SK-N-SH (cell line): ENCODE measurements around the gene ZXDC. TPM values are rescaled to one million over a fixed set of nuclear protein-coding genes. Genes with fewer than 3 reads are reported as not detected.

Experiments
- CTCF ChIA-PET: fragments of 300-600, 350-600 bp; formaldehyde crosslinking; extraction: SDS; loops from one replicate; lab custom pipeline; 2021; lab: Yijun Ruan, JAX
- POLR2A ChIA-PET: fragments of 350-600 bp; sonication (Branson Sonifier 250); formaldehyde crosslinking; extraction: SDS; loops from one replicate; lab custom pipeline; 2020; ENCODE audit warnings: antibody characterized with exemption, inconsistent platforms; lab: Yijun Ruan, JAX
- DNase-seq: peaks from one replicate; pipeline ENCODE4 v3.0.0; 2012
- H2AFZ ChIP-seq: fragments of 200-600 bp; sonication (generic); 2 replicates; pipeline ENCODE4 v1.8.1; 2016; ENCODE audit warnings: antibody characterized with exemption, mild to moderate bottlenecking, low read depth
- H3F3A ChIP-seq: fragments of 200-600 bp; sonication (generic); replicated peaks from 2 replicates; pipeline ENCODE3; 2016; ENCODE audit warnings: antibody characterized with exemption, mild to moderate bottlenecking; ENCODE audit not compliant: insufficient read depth
- H3K27ac ChIP-seq, 2 experiments: fragments of 200-500 bp in 1 of 2; fragments of 200-600 bp in 1 of 2; sonication (Bioruptor generic) in 1 of 2; sonication (generic), shearing (Covaris generic) in 1 of 2; 2 replicates each; pipeline versions ENCODE4 v1.5.1 to v1.6.1; 2014 to 2016; ENCODE audit warnings: low read depth in 2 of 2, inconsistent platforms in 1 of 2, low read length in 1 of 2, mild to moderate bottlenecking in 1 of 2, mixed read lengths in 1 of 2
- H3K27me3 ChIP-seq: fragments of 200-600 bp; sonication (generic), shearing (Covaris generic); 2 replicates; pipeline ENCODE4 v1.6.1; 2016; ENCODE audit warnings: mixed run types; ENCODE audit not compliant: insufficient read depth
- H3K36me3 ChIP-seq, 2 experiments: fragments of 200-500 bp in 1 of 2; fragments of 200-600 bp in 1 of 2; sonication (Bioruptor generic) in 1 of 2; sonication (generic) in 1 of 2; replicated peaks in 1 of 2; 2 replicates each; pipeline versions ENCODE3 to v1.5.1; 2014 to 2016; ENCODE audit warnings: low read length in 1 of 2, mild to moderate bottlenecking in 1 of 2; ENCODE audit not compliant: insufficient read depth in 2 of 2, control insufficient read depth in 1 of 2
- H3K4me1 ChIP-seq, 2 experiments: fragments of 200-500 bp in 1 of 2; fragments of 200-600 bp in 1 of 2; sonication (Bioruptor generic) in 1 of 2; sonication (generic), shearing (Covaris generic) in 1 of 2; 2 replicates each; pipeline versions ENCODE4 v1.5.1 to v1.6.1; 2014 to 2016; ENCODE audit warnings: low read depth in 1 of 2, low read length in 1 of 2, mixed run types in 1 of 2; ENCODE audit not compliant: insufficient read depth in 2 of 2, control insufficient read depth in 1 of 2
- H3K4me2 ChIP-seq: fragments of 200-600 bp; sonication (generic), shearing (Covaris generic); 2 replicates; pipeline ENCODE4 v1.6.1; 2017; ENCODE audit warnings: mixed run types
- H3K4me3 ChIP-seq, 2 experiments: fragments of 200-500 bp in 1 of 2; fragments of 200-600 bp in 1 of 2; sonication (Bioruptor generic) in 1 of 2; sonication (generic), shearing (Covaris generic) in 1 of 2; 2 replicates each; pipeline versions ENCODE4 v1.5.1 to v1.8.1; 2014 to 2016; ENCODE audit warnings: low read depth in 2 of 2, inconsistent platforms in 1 of 2, low read length in 1 of 2, mild to moderate bottlenecking in 1 of 2, mixed read lengths in 1 of 2, moderate library complexity in 1 of 2
- H3K79me2 ChIP-seq: fragments of 200-600 bp; sonication (generic); 2 replicates; pipeline ENCODE4 v1.8.1; 2017; ENCODE audit warnings: mild to moderate bottlenecking; ENCODE audit not compliant: insufficient read depth
- H3K9ac ChIP-seq: fragments of 200-600 bp; sonication (generic); 2 replicates; pipeline ENCODE4 v1.6.1; 2017; ENCODE audit warnings: mixed run types
- H3K9me2 ChIP-seq: fragments of 200-600 bp; sonication (generic); 2 replicates; pipeline ENCODE4 v1.6.1; 2017; ENCODE audit warnings: mixed run types
- H3K9me3 ChIP-seq: fragments of 200-600 bp; sonication (generic); 2 replicates; pipeline ENCODE4 v1.6.1; 2017; ENCODE audit warnings: mixed run types, mild to moderate bottlenecking, moderate library complexity
- H4K20me1 ChIP-seq: fragments of 200-600 bp; sonication (generic); 2 replicates; pipeline ENCODE4 v1.6.1; 2017; ENCODE audit warnings: mild to moderate bottlenecking, mixed run types; ENCODE audit not compliant: insufficient read depth
- FOSL2 ChIP-seq: IDR thresholded peaks from 2 replicates; pipeline ENCODE4 v1.4.0; 2012; ENCODE audit warnings: low read depth, mild to moderate bottlenecking, moderate library complexity, borderline replicate concordance
- FOXJ3 ChIP-seq: sonication (generic); formaldehyde crosslinking; IDR thresholded peaks from 2 replicates; pipeline ENCODE4 v1.5.1; 2020; ENCODE audit warnings: mild to moderate bottlenecking, missing genetic modification reagents
- FOXM1 ChIP-seq: IDR thresholded peaks from 2 replicates; pipeline ENCODE4 v1.4.0; 2012; ENCODE audit warnings: low read depth, mild to moderate bottlenecking
- GATA2 ChIP-seq: sonication (generic); formaldehyde crosslinking; IDR thresholded peaks from 2 replicates; pipeline ENCODE4 v1.5.0; 2020; ENCODE audit warnings: mild to moderate bottlenecking, missing genetic modification reagents
- IRF3 ChIP-seq: fragments of 150-350 bp; IDR thresholded peaks from 2 replicates; pipeline ENCODE4 v1.6.1; 2016; ENCODE audit warnings: mild to moderate bottlenecking, low read depth, low read length
- JUND ChIP-seq: IDR thresholded peaks from 2 replicates; pipeline ENCODE4 v1.4.0; 2012
- MEF2A ChIP-seq: IDR thresholded peaks from 2 replicates; pipeline ENCODE4 v1.4.0; 2012; ENCODE audit warnings: low read depth, borderline replicate concordance
- NRF1 ChIP-seq: IDR thresholded peaks from 2 replicates; pipeline ENCODE4 v1.6.1; 2012; ENCODE audit warnings: low read depth, mild to moderate bottlenecking, low read length
- RCOR1 ChIP-seq: fragments of 150-350 bp; IDR thresholded peaks from 2 replicates; pipeline ENCODE4 v1.6.1; 2017; ENCODE audit warnings: antibody characterized with exemption, low read length
- RFX5 ChIP-seq: IDR thresholded peaks from 2 replicates; pipeline ENCODE4 v1.6.1; 2012; ENCODE audit warnings: mild to moderate bottlenecking, improper control_type of control experiment, low read length
- RXRA ChIP-seq: IDR thresholded peaks from 2 replicates; pipeline ENCODE4 v1.4.0; 2012; ENCODE audit warnings: low read depth, mild to moderate bottlenecking, borderline replicate concordance
- SMC3 ChIP-seq: IDR thresholded peaks from 2 replicates; pipeline ENCODE4 v1.6.1; 2012; ENCODE audit warnings: low read depth, low read length, improper control_type of control experiment
- USF1 ChIP-seq: IDR thresholded peaks from 2 replicates; pipeline ENCODE4 v1.4.0; 2012; ENCODE audit warnings: low read depth, borderline replicate concordance
- YY1 ChIP-seq: IDR thresholded peaks from 2 replicates; pipeline ENCODE4 v1.4.0; 2012; ENCODE audit warnings: low read depth, mild to moderate bottlenecking
- ZBTB33 ChIP-seq: IDR thresholded peaks from 2 replicates; pipeline ENCODE4 v1.4.0; 2012; ENCODE audit warnings: low read depth, borderline replicate concordance
- WGBS: methylation state at CpG from one replicate; pipeline ENCODE4 v1.1.6; 2017; ENCODE audit warnings: low lambda C conversion rate; 5-methylcytosine and 5-hydroxymethylcytosine counted together
- polyA plus RNA-seq, 3 experiments: library from polyadenylated mRNA; depleted of rRNA; stranded (reverse); fragments of >200 nt; gene quantifications; 2 replicates each; pipeline ENCODE4 v1.2.3, GENCODE V29; 2012
- TF ChIP-seq, protein P1 (sequence below): IDR thresholded peaks from 2 replicates; pipeline ENCODE4; 2012

ZXDC gene
- polyA plus RNA-seq, 1 of the 3 experiments (the other 2 are of a cell fraction), result 8.5 TPM

DNA sequence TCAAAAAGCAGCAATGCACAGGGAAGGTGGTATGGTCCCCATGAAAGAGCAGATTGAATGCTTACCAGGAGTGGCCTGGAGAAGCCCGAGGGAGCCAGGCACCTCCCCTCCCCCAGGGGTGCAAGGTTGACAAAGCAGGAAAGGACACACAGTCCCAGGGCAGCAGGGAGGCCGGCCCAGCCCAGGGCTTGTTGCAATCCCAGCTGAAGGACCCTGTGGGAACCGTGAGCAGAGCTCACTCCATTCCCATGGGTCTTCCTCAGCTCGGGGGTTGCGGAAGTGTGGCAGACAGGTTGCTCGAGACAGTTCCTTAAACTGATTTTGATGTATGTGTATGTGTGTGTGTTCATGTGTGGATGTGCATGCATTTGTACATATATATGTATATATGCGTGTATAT lies 26.0 kb upstream of the ZXDC start (continued):
- TF ChIP-seq USF1 (no peak), SMC3 (no peak), FOXJ3 (no peak), YY1 (no peak), MEF2A (no peak)

GRCh38 chr3:126501054-126501453 lies 25.4 kb upstream of the ZXDC start:
- no peaks in the 10 kb centered on the region for H3K9me3 ChIP-seq
- H3K27ac ChIP-seq, result no peak overlapping the region
- H3K4me2 ChIP-seq, result no peak overlapping the region
- H2AFZ ChIP-seq, result no peak overlapping the region
- H3K27me3 ChIP-seq, result no peaks in the 10 kb centered on the region; the same call in 1 of the 2 replicates
- CTCF ChIA-PET, result no interaction called here
- H3K4me3 ChIP-seq, result no peak overlapping the region
- POLR2A ChIA-PET, result no interaction called here
- no peak for DNase-seq
- no peak overlapping the region for H3K9ac ChIP-seq
- 28% methylated on average over 3 of the region's 5 CpGs for WGBS
- no peaks in the 10 kb centered on the region for H4K20me1 ChIP-seq
- no peaks in the 10 kb centered on the region for H3K4me1 ChIP-seq
- peaks cover 11% of the 10 kb centered on the region for H3F3A ChIP-seq
- H3K36me3 ChIP-seq, result no peaks in the 10 kb centered on the region
- TF ChIP-seq GATA2 (no peak), FOXM1 (no peak), RFX5 (no peak), NRF1 (no peak), USF1 (no peak), RCOR1 (no peak), RXRA (no peak)
- H3K9me2 ChIP-seq, result no peaks in the 10 kb centered on the region
- no peaks in the 10 kb centered on the region for H3K79me2 ChIP-seq

DNA sequence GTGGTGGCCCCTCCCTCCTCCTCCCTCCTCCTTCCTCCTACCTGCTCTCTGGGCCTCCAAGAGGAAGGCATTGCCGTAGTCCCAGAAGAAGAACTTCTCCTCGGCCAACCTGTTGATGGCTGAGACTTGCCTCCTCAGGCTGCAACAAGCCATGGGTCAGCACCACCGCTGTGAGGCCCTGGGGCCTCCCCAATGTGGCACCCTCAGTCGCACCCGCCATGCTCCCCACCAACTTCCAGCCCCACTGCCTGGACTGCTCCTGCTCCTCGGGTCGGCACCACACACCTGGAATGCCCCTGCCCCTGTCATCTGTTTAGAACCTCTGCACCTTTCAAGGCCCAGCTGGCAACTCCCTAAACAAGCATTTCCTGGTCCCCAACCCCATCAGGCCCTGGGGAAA lies 24.3 kb upstream of the ZXDC start:
- no peaks in the 10 kb centered on the region for H3K36me3 ChIP-seq

More for the DNA sequence above, 24.3 kb upstream of the ZXDC start:
- H3K4me3 ChIP-seq, result no peak overlapping the region
- no peaks in the 10 kb centered on the region for H3K9me3 ChIP-seq
- H3K9me2 ChIP-seq, result no peaks in the 10 kb centered on the region
- 77% methylated on average over 4 of the region's 7 CpGs for WGBS
- H3F3A ChIP-seq, result peaks cover 11% of the 10 kb centered on the region
- TF ChIP-seq ZBTB33 (no peak), RFX5 (no peak), GATA2 (no peak), IRF3 (no peak), JUND (no peak), RXRA (no peak), FOSL2 (no peak)
- TF ChIP-seq, protein P1, sequence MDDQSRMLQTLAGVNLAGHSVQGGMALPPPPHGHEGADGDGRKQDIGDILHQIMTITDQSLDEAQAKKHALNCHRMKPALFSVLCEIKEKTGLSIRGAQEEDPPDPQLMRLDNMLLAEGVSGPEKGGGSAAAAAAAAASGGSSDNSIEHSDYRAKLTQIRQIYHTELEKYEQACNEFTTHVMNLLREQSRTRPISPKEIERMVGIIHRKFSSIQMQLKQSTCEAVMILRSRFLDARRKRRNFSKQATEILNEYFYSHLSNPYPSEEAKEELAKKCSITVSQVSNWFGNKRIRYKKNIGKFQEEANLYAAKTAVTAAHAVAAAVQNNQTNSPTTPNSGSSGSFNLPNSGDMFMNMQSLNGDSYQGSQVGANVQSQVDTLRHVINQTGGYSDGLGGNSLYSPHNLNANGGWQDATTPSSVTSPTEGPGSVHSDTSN, result no peak
- CTCF ChIA-PET, result interaction anchor here (1.1 kb wide), 1 partner anchor 33 kb away, joined by 3 read pairs; no protein-coding TSS in a partner anchor
- no peak overlapping the region for H3K4me2 ChIP-seq
- no peak overlapping the region for H3K27ac ChIP-seq
- H3K79me2 ChIP-seq, result no peaks in the 10 kb centered on the region
- H2AFZ ChIP-seq, result no peak overlapping the region
- H3K27me3 ChIP-seq, result no peaks in the 10 kb centered on the region; the same call in 1 of the 2 replicates
- H3K4me1 ChIP-seq, result no peaks in the 10 kb centered on the region
- H4K20me1 ChIP-seq, result no peaks in the 10 kb centered on the region
- no peak overlapping the region for H3K9ac ChIP-seq
- POLR2A ChIA-PET, result no interaction called here
- DNase-seq, result no peak
